GM19324 (cell line): ENCODE results near the gene FAM193A.
"Not testable (repeated sequence)": the region's sequence is repeated elsewhere in the genome, so short reads cannot be mapped to it uniquely, and the experiment has no call there.

Experiments used
- ATAC-seq: cut with Tn5 transposase; IDR thresholded peaks from one replicate; pipeline ENCODE4 v1.9.1; 2021; ENCODE audit warnings: mild to moderate bottlenecking, moderate library complexity; ENCODE audit not compliant: unreplicated experiment, low FRiP score

Gene FAM193A

GRCh38 chr4:2763511-2763967, 227.1 kb downstream of the FAM193A start:
- peak; percentile 11 for ATAC-seq

GRCh38 chr4:2765832-2766526, 229.5 kb downstream of the FAM193A start:
- ATAC-seq: no peak

- ATAC-seq: no peak
Measured at GRCh38 chr4:2767046-2767704, 230.7 kb downstream of the FAM193A start.

- ATAC-seq: no peak
Measured at GRCh38 chr4:2767705-2768074, 231.2 kb downstream of the FAM193A start.

- no peak for ATAC-seq
Measured at GRCh38 chr4:2768124-2768523, 231.7 kb downstream of the FAM193A start.

- no peak for ATAC-seq
Measured at GRCh38 chr4:2768921-2769336, 232.5 kb downstream of the FAM193A start.

GRCh38 chr4:2771264-2771663, 234.8 kb downstream of the FAM193A start:
- no peak for ATAC-seq

GRCh38 chr4:2780643-2781042, 244.2 kb downstream of the FAM193A start:
- not testable (repeated sequence) for ATAC-seq

- no peak for ATAC-seq
Measured at GRCh38 chr4:2781911-2782310, 245.5 kb downstream of the FAM193A start.
